ENCODE results near the gene PAK4. TPM values are rescaled to one million over a fixed set of nuclear protein-coding genes. Genes with fewer than 3 reads are reported as not detected.

Gene PAK4
- total and polyA plus RNA-seq, 2 of the 13 experiments (the other 11 are each of a cell fraction or from before 2014, with no cell fraction given), result 9.5 to 17.8 TPM

GRCh38 chr19:39145180-39145953, 19.8 kb downstream of the PAK4 start (continued):
- TF ChIP-seq, protein P1, sequence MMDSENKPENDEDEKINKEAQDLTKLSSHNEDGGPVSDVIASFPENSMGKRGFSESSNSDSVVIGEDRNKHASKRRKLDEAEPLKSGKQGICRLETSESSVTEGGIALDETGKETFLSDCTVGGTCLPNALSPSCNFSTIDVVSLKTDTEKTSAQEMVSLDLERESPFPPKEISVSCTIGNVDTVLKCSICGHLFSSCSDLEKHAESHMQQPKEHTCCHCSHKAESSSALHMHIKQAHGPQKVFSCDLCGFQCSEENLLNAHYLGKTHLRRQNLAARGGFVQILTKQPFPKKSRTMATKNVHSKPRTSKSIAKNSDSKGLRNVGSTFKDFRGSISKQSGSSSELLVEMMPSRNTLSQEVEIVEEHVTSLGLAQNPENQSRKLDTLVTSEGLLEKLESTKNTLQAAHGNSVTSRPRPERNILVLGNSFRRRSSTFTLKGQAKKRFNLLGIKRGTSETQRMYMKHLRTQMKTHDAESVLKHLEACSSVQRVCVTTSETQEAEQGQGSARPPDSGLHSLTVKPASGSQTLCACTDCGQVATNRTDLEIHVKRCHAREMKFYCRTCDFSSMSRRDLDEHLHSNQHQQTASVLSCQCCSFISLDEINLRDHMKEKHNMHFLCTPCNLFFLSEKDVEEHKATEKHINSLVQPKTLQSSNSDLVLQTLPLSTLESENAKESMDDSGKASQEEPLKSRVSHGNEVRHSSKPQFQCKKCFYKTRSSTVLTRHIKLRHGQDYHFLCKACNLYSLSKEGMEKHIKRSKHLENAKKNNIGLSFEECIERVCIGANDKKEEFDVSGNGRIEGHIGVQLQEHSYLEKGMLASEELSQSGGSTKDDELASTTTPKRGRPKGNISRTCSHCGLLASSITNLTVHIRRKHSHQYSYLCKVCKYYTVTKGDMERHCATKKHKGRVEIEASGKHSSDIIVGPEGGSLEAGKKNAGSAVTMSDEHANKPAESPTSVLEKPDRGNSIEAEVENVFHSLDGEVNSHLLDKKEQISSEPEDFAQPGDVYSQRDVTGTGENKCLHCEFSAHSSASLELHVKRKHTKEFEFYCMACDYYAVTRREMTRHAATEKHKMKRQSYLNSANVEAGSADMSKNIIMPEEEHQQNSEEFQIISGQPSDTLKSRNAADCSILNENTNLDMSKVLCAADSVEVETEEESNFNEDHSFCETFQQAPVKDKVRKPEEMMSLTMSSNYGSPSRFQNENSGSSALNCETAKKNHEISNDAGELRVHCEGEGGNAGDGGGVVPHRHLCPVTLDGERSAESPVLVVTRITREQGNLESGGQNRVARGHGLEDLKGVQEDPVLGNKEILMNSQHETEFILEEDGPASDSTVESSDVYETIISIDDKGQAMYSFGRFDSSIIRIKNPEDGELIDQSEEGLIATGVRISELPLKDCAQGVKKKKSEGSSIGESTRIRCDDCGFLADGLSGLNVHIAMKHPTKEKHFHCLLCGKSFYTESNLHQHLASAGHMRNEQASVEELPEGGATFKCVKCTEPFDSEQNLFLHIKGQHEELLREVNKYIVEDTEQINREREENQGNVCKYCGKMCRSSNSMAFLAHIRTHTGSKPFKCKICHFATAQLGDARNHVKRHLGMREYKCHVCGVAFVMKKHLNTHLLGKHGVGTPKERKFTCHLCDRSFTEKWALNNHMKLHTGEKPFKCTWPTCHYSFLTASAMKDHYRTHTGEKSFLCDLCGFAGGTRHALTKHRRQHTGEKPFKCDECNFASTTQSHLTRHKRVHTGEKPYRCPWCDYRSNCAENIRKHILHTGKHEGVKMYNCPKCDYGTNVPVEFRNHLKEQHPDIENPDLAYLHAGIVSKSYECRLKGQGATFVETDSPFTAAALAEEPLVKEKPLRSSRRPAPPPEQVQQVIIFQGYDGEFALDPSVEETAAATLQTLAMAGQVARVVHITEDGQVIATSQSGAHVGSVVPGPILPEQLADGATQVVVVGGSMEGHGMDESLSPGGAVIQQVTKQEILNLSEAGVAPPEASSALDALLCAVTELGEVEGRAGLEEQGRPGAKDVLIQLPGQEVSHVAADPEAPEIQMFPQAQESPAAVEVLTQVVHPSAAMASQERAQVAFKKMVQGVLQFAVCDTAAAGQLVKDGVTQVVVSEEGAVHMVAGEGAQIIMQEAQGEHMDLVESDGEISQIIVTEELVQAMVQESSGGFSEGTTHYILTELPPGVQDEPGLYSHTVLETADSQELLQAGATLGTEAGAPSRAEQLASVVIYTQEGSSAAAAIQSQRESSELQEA (CRISPR knock-in tag; IDR thresholded peaks at IDR 0.05; ENCODE audit: not compliant biosample characterization), result no peak
- TF ChIP-seq JUNB (CRISPR knock-in tag; IDR thresholded peaks at IDR 0.05; ENCODE audit: borderline replicate concordance), result no peak
- TF ChIP-seq, protein P2, sequence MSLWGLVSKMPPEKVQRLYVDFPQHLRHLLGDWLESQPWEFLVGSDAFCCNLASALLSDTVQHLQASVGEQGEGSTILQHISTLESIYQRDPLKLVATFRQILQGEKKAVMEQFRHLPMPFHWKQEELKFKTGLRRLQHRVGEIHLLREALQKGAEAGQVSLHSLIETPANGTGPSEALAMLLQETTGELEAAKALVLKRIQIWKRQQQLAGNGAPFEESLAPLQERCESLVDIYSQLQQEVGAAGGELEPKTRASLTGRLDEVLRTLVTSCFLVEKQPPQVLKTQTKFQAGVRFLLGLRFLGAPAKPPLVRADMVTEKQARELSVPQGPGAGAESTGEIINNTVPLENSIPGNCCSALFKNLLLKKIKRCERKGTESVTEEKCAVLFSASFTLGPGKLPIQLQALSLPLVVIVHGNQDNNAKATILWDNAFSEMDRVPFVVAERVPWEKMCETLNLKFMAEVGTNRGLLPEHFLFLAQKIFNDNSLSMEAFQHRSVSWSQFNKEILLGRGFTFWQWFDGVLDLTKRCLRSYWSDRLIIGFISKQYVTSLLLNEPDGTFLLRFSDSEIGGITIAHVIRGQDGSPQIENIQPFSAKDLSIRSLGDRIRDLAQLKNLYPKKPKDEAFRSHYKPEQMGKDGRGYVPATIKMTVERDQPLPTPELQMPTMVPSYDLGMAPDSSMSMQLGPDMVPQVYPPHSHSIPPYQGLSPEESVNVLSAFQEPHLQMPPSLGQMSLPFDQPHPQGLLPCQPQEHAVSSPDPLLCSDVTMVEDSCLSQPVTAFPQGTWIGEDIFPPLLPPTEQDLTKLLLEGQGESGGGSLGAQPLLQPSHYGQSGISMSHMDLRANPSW (CRISPR knock-in tag; IDR thresholded peaks at IDR 0.05; ENCODE audit: borderline replicate concordance), result no peak
- TF ChIP-seq ZBED4 (CRISPR knock-in tag; IDR thresholded peaks at IDR 0.05; ENCODE audit: borderline replicate concordance), result no peak
- peak; percentile 55; the same call in 1 of the 2 replicates for TF ChIP-seq THRA (CRISPR knock-in tag; IDR thresholded peaks at IDR 0.05; ENCODE audit: borderline replicate concordance)
- peak; percentile 78; the same call in 1 of the 2 replicates for TF ChIP-seq ZBTB7B (CRISPR knock-in tag; IDR thresholded peaks at IDR 0.05)
- TF ChIP-seq SP5 (CRISPR knock-in tag; IDR thresholded peaks at IDR 0.05; ENCODE audit: borderline replicate concordance, low read depth), result peak; percentile 87
- no peak for TF ChIP-seq GATAD1 (CRISPR knock-in tag; IDR thresholded peaks at IDR 0.05)
- TF ChIP-seq ZNF782 (CRISPR knock-in tag; IDR thresholded peaks at IDR 0.05; ENCODE audit: borderline replicate concordance), result no peak

Data from HepG2 (cell line).